Esophagus squamous epithelium (tissue), 4 donors: ENCODE measurements around the gene MPPED2.

Source experiments
- CTCF ChIP-seq, 6 experiments: fragments of 450-650 bp in 4 of 6; fragments of 200-600 bp in 2 of 6; sonication (generic) in 2 of 6; IDR thresholded peaks; one replicate each; pipeline ENCODE4 v1.5.1; 2016 to 2019; ENCODE audit warnings: antibody characterized with exemption in 6 of 6, mild to moderate bottlenecking in 4 of 6, moderate library complexity in 4 of 6
- POLR2A ChIP-seq, 4 donors: fragments of 450-650 bp; IDR thresholded peaks; one replicate each; pipeline ENCODE4 v1.6.1; 2017; ENCODE audit warnings: antibody characterized with exemption in 4 of 4, mild to moderate bottlenecking in 4 of 4, moderate library complexity in 3 of 4

GRCh38 chr11:30594646-30595411, 8.7 kb upstream of the MPPED2 start:
- no peak for TF ChIP-seq POLR2A (IDR thresholded peaks at IDR 0.05)
- TF ChIP-seq CTCF (IDR thresholded peaks at IDR 0.05): no peak
